Measurements from ENCODE around the gene COPB2. TPM values are rescaled to one million over a fixed set of nuclear protein-coding genes. Genes with fewer than 3 reads are reported as not detected.

Gene COPB2
- polyA plus RNA-seq, 1 of the 3 experiments (the other 2 are of a cell fraction), result 69.7 TPM

DNA sequence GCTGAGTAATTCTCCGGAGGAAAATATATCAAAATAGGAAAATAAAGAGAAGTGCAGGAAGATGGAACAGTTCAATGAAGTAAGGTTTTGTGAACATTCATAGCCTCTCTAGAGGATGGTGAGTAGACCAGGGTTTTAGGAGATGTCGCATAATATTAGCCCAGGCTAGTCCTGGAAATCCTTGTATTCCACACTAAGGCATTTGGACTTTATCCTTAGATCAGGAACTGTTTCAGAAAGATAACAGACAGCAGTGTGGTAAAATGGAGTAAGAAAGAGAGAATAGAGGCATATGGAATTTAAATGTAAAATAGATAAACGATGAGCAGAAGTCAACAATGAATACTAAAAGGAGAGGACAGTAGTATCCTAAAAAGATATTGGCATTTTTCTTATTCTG lies 12.1 kb downstream of the COPB2 start (continued):
- TF ChIP-seq GATA2 (CRISPR knock-in tag; IDR thresholded peaks at IDR 0.05), result no peak
- TF ChIP-seq FOSL2 (IDR thresholded peaks at IDR 0.05; ENCODE audit: borderline replicate concordance, low read depth), result no peak
- TF ChIP-seq EZH2phosphoT487 (IDR thresholded peaks at IDR 0.05; ENCODE audit: borderline replicate concordance, low read depth), result no peak
- TF ChIP-seq, protein P1, sequence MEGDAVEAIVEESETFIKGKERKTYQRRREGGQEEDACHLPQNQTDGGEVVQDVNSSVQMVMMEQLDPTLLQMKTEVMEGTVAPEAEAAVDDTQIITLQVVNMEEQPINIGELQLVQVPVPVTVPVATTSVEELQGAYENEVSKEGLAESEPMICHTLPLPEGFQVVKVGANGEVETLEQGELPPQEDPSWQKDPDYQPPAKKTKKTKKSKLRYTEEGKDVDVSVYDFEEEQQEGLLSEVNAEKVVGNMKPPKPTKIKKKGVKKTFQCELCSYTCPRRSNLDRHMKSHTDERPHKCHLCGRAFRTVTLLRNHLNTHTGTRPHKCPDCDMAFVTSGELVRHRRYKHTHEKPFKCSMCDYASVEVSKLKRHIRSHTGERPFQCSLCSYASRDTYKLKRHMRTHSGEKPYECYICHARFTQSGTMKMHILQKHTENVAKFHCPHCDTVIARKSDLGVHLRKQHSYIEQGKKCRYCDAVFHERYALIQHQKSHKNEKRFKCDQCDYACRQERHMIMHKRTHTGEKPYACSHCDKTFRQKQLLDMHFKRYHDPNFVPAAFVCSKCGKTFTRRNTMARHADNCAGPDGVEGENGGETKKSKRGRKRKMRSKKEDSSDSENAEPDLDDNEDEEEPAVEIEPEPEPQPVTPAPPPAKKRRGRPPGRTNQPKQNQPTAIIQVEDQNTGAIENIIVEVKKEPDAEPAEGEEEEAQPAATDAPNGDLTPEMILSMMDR (IDR thresholded peaks at IDR 0.05), result no peak
- no peak for TF ChIP-seq NRF1 (IDR thresholded peaks at IDR 0.05; ENCODE audit: low read depth, low read length)

DNA sequence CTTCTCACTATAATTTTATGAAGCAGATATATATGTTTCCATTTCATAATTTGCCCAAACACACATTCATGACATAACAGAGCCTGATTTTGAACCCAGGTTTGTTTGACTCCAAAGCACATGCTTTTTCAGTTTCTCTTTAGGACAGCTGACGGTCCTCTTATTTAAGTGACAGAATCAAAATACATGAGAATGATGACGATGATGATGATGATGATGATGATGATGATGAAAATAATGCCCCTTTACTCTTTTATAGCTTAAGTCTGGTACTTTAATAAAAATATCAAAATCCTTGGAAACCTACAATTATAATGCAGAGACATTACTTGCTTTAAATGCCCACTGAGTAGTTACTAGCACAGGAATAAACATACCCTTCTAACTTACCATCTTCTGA lies 15.3 kb downstream of the COPB2 start:
- H2AFZ ChIP-seq (ENCODE audit: low read depth), result no peak overlapping the region

More for the DNA sequence above, 15.3 kb downstream of the COPB2 start:
- H3K27ac ChIP-seq (ENCODE audit: low read depth in 2 of 2, low read length in 1 of 2), result no peak overlapping the region
- ChIA-PET CTCF (interaction anchor here (0.9 to 3.2 kb wide), 2 partner anchors 20 kb away, joined by 3 to 15 read pairs; no protein-coding TSS in a partner anchor), POLR2A (no interaction called here)
- peaks cover 11% of the 10 kb centered on the region for H4K20me1 ChIP-seq (ENCODE audit: insufficient read depth)
- 82% methylated on average over 2 of the region's 2 CpGs for WGBS (ENCODE audit: low lambda C conversion rate)
- TF ChIP-seq MEF2A (IDR thresholded peaks at IDR 0.05; ENCODE audit: borderline replicate concordance, low read depth) (no peak), TAF1 (IDR thresholded peaks at IDR 0.05; ENCODE audit: borderline replicate concordance, low read depth, low read length) (no peak), POLR2AphosphoS5 (IDR thresholded peaks at IDR 0.05; ENCODE audit: low read depth, low read length) (no peak), SIN3A (IDR thresholded peaks at IDR 0.05; ENCODE audit: borderline replicate concordance, low read depth, low read length) (no peak), FOSL2 (IDR thresholded peaks at IDR 0.05; ENCODE audit: borderline replicate concordance, low read depth) (no peak), FOXM1 (IDR thresholded peaks at IDR 0.05; ENCODE audit: low read depth) (no peak)
- TF ChIP-seq, protein P2, sequence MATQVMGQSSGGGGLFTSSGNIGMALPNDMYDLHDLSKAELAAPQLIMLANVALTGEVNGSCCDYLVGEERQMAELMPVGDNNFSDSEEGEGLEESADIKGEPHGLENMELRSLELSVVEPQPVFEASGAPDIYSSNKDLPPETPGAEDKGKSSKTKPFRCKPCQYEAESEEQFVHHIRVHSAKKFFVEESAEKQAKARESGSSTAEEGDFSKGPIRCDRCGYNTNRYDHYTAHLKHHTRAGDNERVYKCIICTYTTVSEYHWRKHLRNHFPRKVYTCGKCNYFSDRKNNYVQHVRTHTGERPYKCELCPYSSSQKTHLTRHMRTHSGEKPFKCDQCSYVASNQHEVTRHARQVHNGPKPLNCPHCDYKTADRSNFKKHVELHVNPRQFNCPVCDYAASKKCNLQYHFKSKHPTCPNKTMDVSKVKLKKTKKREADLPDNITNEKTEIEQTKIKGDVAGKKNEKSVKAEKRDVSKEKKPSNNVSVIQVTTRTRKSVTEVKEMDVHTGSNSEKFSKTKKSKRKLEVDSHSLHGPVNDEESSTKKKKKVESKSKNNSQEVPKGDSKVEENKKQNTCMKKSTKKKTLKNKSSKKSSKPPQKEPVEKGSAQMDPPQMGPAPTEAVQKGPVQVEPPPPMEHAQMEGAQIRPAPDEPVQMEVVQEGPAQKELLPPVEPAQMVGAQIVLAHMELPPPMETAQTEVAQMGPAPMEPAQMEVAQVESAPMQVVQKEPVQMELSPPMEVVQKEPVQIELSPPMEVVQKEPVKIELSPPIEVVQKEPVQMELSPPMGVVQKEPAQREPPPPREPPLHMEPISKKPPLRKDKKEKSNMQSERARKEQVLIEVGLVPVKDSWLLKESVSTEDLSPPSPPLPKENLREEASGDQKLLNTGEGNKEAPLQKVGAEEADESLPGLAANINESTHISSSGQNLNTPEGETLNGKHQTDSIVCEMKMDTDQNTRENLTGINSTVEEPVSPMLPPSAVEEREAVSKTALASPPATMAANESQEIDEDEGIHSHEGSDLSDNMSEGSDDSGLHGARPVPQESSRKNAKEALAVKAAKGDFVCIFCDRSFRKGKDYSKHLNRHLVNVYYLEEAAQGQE (IDR thresholded peaks at IDR 0.05; ENCODE audit: low read depth, low read length), result no peak
- TF ChIP-seq, protein P3, sequence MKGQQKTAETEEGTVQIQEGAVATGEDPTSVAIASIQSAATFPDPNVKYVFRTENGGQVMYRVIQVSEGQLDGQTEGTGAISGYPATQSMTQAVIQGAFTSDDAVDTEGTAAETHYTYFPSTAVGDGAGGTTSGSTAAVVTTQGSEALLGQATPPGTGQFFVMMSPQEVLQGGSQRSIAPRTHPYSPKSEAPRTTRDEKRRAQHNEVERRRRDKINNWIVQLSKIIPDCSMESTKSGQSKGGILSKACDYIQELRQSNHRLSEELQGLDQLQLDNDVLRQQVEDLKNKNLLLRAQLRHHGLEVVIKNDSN (IDR thresholded peaks at IDR 0.05; ENCODE audit: borderline replicate concordance, low read depth), result no peak
- TF ChIP-seq, protein P4, sequence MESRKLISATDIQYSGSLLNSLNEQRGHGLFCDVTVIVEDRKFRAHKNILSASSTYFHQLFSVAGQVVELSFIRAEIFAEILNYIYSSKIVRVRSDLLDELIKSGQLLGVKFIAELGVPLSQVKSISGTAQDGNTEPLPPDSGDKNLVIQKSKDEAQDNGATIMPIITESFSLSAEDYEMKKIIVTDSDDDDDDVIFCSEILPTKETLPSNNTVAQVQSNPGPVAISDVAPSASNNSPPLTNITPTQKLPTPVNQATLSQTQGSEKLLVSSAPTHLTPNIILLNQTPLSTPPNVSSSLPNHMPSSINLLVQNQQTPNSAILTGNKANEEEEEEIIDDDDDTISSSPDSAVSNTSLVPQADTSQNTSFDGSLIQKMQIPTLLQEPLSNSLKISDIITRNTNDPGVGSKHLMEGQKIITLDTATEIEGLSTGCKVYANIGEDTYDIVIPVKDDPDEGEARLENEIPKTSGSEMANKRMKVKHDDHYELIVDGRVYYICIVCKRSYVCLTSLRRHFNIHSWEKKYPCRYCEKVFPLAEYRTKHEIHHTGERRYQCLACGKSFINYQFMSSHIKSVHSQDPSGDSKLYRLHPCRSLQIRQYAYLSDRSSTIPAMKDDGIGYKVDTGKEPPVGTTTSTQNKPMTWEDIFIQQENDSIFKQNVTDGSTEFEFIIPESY (IDR thresholded peaks at IDR 0.05; ENCODE audit: borderline replicate concordance, low read depth), result no peak
- TF ChIP-seq, protein P5, sequence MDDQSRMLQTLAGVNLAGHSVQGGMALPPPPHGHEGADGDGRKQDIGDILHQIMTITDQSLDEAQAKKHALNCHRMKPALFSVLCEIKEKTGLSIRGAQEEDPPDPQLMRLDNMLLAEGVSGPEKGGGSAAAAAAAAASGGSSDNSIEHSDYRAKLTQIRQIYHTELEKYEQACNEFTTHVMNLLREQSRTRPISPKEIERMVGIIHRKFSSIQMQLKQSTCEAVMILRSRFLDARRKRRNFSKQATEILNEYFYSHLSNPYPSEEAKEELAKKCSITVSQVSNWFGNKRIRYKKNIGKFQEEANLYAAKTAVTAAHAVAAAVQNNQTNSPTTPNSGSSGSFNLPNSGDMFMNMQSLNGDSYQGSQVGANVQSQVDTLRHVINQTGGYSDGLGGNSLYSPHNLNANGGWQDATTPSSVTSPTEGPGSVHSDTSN (IDR thresholded peaks at IDR 0.05), result no peak
- no peak overlapping the region for H3K4me2 ChIP-seq
- no peak overlapping the region for H3K4me3 ChIP-seq (ENCODE audit: low read depth in 2 of 2, low read length in 1 of 2)
- H3K27me3 ChIP-seq (ENCODE audit: insufficient read depth), result no peaks in the 10 kb centered on the region
- H3K9me3 ChIP-seq, result no peaks in the 10 kb centered on the region
- no peaks in the 10 kb centered on the region for H3K9me2 ChIP-seq
- peaks cover 5% of the 10 kb centered on the region for H3F3A ChIP-seq (replicated peaks; ENCODE audit: insufficient read depth)
- H3K36me3 ChIP-seq (replicated peaks in 1 of 2; ENCODE audit: control insufficient read depth in 1 of 2, insufficient read depth in 2 of 2, low read length in 1 of 2), result peaks cover 98 to 99% of the 10 kb centered on the region in 2 experiments
- peaks cover 0 to 2% of the 10 kb centered on the region in 2 experiments; a peak in 1 of 4 replicates for H3K4me1 ChIP-seq (ENCODE audit: control insufficient read depth in 1 of 2, insufficient read depth in 2 of 2, low read depth in 1 of 2, low read length in 1 of 2)
- H3K79me2 ChIP-seq (ENCODE audit: insufficient read depth), result peaks cover 42% of the 10 kb centered on the region
- no peak for DNase-seq
- no peak overlapping the region for H3K9ac ChIP-seq

All from SK-N-SH (cell line).